NCI-H1092 treated with DMSO at 0.1 percent for 48 hours (cell line): Measurements from ENCODE around the gene IQCB1.
"Not testable (repeated sequence)": the region's sequence is repeated elsewhere in the genome, so short reads cannot be mapped to it uniquely, and the experiment has no call there.

Experiments used
- DNase-seq: peaks from one replicate; lab custom pipeline; 2025; lab: John Stamatoyannopoulos, UW

IQCB1 gene

GRCh38 chr3:121747976-121748375 is 86.9 kb downstream of the IQCB1 start:
- no peak for DNase-seq

GRCh38 chr3:121743106-121743505 is 91.8 kb downstream of the IQCB1 start:
- DNase-seq: not testable (repeated sequence)

GRCh38 chr3:121740896-121741295 is 94.0 kb downstream of the IQCB1 start:
- no peak for DNase-seq

- no peak for DNase-seq
Measured at GRCh38 chr3:121739902-121740301, 95.0 kb downstream of the IQCB1 start.

- DNase-seq: no peak
Measured at GRCh38 chr3:121737644-121738043, 97.2 kb downstream of the IQCB1 start.

GRCh38 chr3:121736112-121736511 is 98.7 kb downstream of the IQCB1 start:
- DNase-seq: no peak

GRCh38 chr3:121735047-121735696 is 99.7 kb downstream of the IQCB1 start:
- DNase-seq: no peak

GRCh38 chr3:121730940-121731687 is 103.7 kb downstream of the IQCB1 start:
- DNase-seq: no peak

- no peak for DNase-seq
Measured at GRCh38 chr3:121724130-121724529, 110.7 kb downstream of the IQCB1 start.

- DNase-seq: no peak
Measured at GRCh38 chr3:121723485-121723884, 111.4 kb downstream of the IQCB1 start.

GRCh38 chr3:121722411-121722810 is 112.4 kb downstream of the IQCB1 start:
- no peak for DNase-seq

- DNase-seq: no peak
Measured at GRCh38 chr3:121720163-121720562, 114.7 kb downstream of the IQCB1 start.
